Measurements from ENCODE around the gene FAM219A. TPM values are rescaled to one million over a fixed set of nuclear protein-coding genes. Genes with fewer than 3 reads are reported as not detected.
"Not testable (repeated sequence)": the region's sequence is repeated elsewhere in the genome, so short reads cannot be mapped to it uniquely, and the experiment has no call there.

Gene FAM219A
- polyA plus RNA-seq, 5 donors: 11.6 to 15.5 (median 14.7) TPM

DNA sequence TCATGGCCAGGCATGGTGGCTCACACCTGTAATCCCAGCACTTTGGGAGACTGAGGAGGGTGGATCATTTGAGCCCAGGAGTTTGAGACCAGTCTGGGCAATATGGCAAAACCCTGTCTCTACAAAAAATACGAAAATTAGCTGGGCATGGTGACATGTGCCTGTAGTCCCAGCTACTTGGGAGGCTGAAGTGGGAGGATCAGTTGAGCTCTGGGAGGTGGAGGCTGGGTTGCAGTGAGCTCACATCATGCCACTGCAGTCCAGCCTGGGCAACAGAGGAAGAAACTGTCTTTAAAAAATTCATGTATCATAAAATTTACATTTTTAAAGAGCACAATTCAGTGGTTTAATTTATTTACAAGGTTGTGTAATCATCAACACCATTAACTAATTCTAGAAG is 105.4 kb downstream of the FAM219A start:
- not testable (repeated sequence) for DNase-seq

- not testable (repeated sequence) for DNase-seq
Observed at GRCh38 chr9:34352122-34352652, 106.2 kb downstream of the FAM219A start.

GRCh38 chr9:34349324-34349723 is 109.0 kb downstream of the FAM219A start:
- DNase-seq: no peak

Other genes starting within 250 kb of the FAM219A start
- gene KIF24, start 129.3 kb downstream of the FAM219A start, polyA plus RNA-seq (ENCODE audit: insufficient read depth in 1 of 5, insufficient read length in 5 of 5, low replicate concordance in 1 of 5): 1 to 10 TPM; 4.2 to 6.7 (median 5.5) TPM
- gene NUDT2, start 129.0 kb downstream of the FAM219A start, polyA plus RNA-seq (ENCODE audit: insufficient read depth in 1 of 5, insufficient read length in 5 of 5, low replicate concordance in 1 of 5): 10 to 100 TPM; 18.0 to 28.0 (median 22.8) TPM
- gene MYORG, start 81.7 kb downstream of the FAM219A start, polyA plus RNA-seq (ENCODE audit: insufficient read depth in 1 of 5, insufficient read length in 5 of 5, low replicate concordance in 1 of 5): 1 to 10 TPM; 2.4 to 4.6 (median 3.8) TPM
- gene DNAI1, start 235 bp upstream of the FAM219A start, polyA plus RNA-seq (ENCODE audit: insufficient read depth in 1 of 5, insufficient read length in 5 of 5, low replicate concordance in 1 of 5): 10 to 100 TPM in 1 of 5 donors, 1 to 10 TPM in 4; 1.4 to 10.9 (median 7.4) TPM
- 1 to 10 TPM in 3 of 5 donors, under 1 TPM in 2; 0.98 to 2.7 (median 1.1) TPM for gene ENHO, start 64.4 kb upstream of the FAM219A start, polyA plus RNA-seq (ENCODE audit: insufficient read depth in 1 of 5, insufficient read length in 5 of 5, low replicate concordance in 1 of 5)
- 10 to 100 TPM; 24.2 to 42.1 (median 32.7) TPM for gene CNTFR, start 131.2 kb upstream of the FAM219A start, polyA plus RNA-seq (ENCODE audit: insufficient read depth in 1 of 5, insufficient read length in 5 of 5, low replicate concordance in 1 of 5)
- 10 to 100 TPM; 18.4 to 26.2 (median 20.2) TPM for gene RPP25L, start 153.5 kb upstream of the FAM219A start, polyA plus RNA-seq (ENCODE audit: insufficient read depth in 1 of 5, insufficient read length in 5 of 5, low replicate concordance in 1 of 5)
- gene DCTN3, start 161.9 kb upstream of the FAM219A start, polyA plus RNA-seq (ENCODE audit: insufficient read depth in 1 of 5, insufficient read length in 5 of 5, low replicate concordance in 1 of 5): 100 to 1,000 TPM in 1 of 5 donors, 10 to 100 TPM in 4; 86.1 to 101 (median 96.5) TPM
- gene ARID3C, start 170.5 kb upstream of the FAM219A start, polyA plus RNA-seq (ENCODE audit: insufficient read depth in 1 of 5, insufficient read length in 5 of 5, low replicate concordance in 1 of 5): under 1 TPM in 3 of 5 donors, not detected in 2; 0.13 to 0.27 (median 0.17) TPM
- gene SIGMAR1, start 179.2 kb upstream of the FAM219A start, polyA plus RNA-seq (ENCODE audit: insufficient read depth in 1 of 5, insufficient read length in 5 of 5, low replicate concordance in 1 of 5): 10 to 100 TPM; 35.9 to 56.3 (median 36.8) TPM
- gene GALT, start 188.1 kb upstream of the FAM219A start, polyA plus RNA-seq (ENCODE audit: insufficient read depth in 1 of 5, insufficient read length in 5 of 5, low replicate concordance in 1 of 5): 10 to 100 TPM; 61.6 to 87.8 (median 75.1) TPM
- 100 to 1,000 TPM in 3 of 5 donors, 10 to 100 TPM in 2; 86.7 to 124 (median 108) TPM for gene IL11RA, start 193.6 kb upstream of the FAM219A start, polyA plus RNA-seq (ENCODE audit: insufficient read depth in 1 of 5, insufficient read length in 5 of 5, low replicate concordance in 1 of 5)
- gene CCL27, start 204.1 kb upstream of the FAM219A start, polyA plus RNA-seq (ENCODE audit: insufficient read depth in 1 of 5, insufficient read length in 5 of 5, low replicate concordance in 1 of 5): 1 to 10 TPM in 1 of 5 donors, under 1 TPM in 3, not detected in 1; 0.57 to 1.1 (median 0.87) TPM
- under 1 TPM in 3 of 5 donors, not detected in 2; 0.51 to 0.74 (median 0.67) TPM for gene CCL19, start 232.7 kb upstream of the FAM219A start, polyA plus RNA-seq (ENCODE audit: insufficient read depth in 1 of 5, insufficient read length in 5 of 5, low replicate concordance in 1 of 5)

All from right lung (tissue), 5 donors.